SU-DHL-6 (cell line): ENCODE results near the gene BMPR1B.

Experiments
- H2AFZ ChIP-seq: fragments of 200-600 bp; sonication (generic); 2 replicates; pipeline ENCODE4 v1.6.1; 2014; ENCODE audit warnings: low read depth, mild to moderate bottlenecking, moderate library complexity, mixed read lengths, antibody characterized with exemption, low read length; ENCODE audit not compliant: severe bottlenecking
- H3F3A ChIP-seq: fragments of 200-600 bp; shearing (Covaris generic); 2 replicates; pipeline ENCODE4 v1.6.0; 2016; ENCODE audit warnings: antibody characterized with exemption, mild to moderate bottlenecking; ENCODE audit not compliant: insufficient read depth
- H3K27ac ChIP-seq: fragments of 200-600 bp; sonication (generic); 2 replicates; pipeline ENCODE4 v1.5.1; 2016; ENCODE audit warnings: low read depth, mild to moderate bottlenecking, low read length, moderate library complexity, mixed read lengths
- H3K27me3 ChIP-seq: fragments of 200-600 bp; sonication (generic), shearing (Covaris generic); 2 replicates; pipeline ENCODE4 v1.6.0; 2014; ENCODE audit warnings: mild to moderate bottlenecking, low read length
- H3K36me3 ChIP-seq: fragments of 200-600 bp; sonication (generic); 2 replicates; pipeline ENCODE4 v1.6.1; 2014; ENCODE audit warnings: mild to moderate bottlenecking, low read length, mixed read lengths
- H3K4me2 ChIP-seq: fragments of 300-600, 200-600 bp; shearing (Covaris generic), sonication (generic); 2 replicates; pipeline ENCODE4 v1.6.0; 2014; ENCODE audit warnings: low read length, low read depth, mild to moderate bottlenecking; ENCODE audit not compliant: poor library complexity, severe bottlenecking
- H3K4me3 ChIP-seq: fragments of 200-600 bp; sonication (generic); 2 replicates; pipeline ENCODE4 v1.5.1; 2014; ENCODE audit warnings: antibody characterized with exemption, low read length, mild to moderate bottlenecking, mixed read lengths; ENCODE audit not compliant: insufficient read depth, poor library complexity, severe bottlenecking
- H3K79me2 ChIP-seq: fragments of 200-600 bp; sonication (generic); 2 replicates; pipeline ENCODE4 v1.6.1; 2014; ENCODE audit warnings: mild to moderate bottlenecking, low read length, moderate library complexity; ENCODE audit not compliant: insufficient read depth
- H3K9ac ChIP-seq: fragments of 200-600 bp; sonication (generic); 2 replicates; pipeline ENCODE4 v1.7.0; 2014; ENCODE audit warnings: mild to moderate bottlenecking, low read length
- H3K9me2 ChIP-seq: fragments of 200-600 bp; sonication (generic); replicated peaks from 2 replicates; pipeline ENCODE4 v1.6.1; 2014; ENCODE audit warnings: low read length; ENCODE audit not compliant: insufficient read depth
- H3K9me3 ChIP-seq: fragments of 200-600 bp; sonication (generic); 2 replicates; pipeline ENCODE4 v1.6.1; 2014; ENCODE audit warnings: low read length, mixed read lengths; ENCODE audit not compliant: insufficient read depth
- H4K20me1 ChIP-seq: fragments of 200-600 bp; sonication (generic); 2 replicates; pipeline ENCODE4 v1.6.1; 2014; ENCODE audit warnings: low read depth, mild to moderate bottlenecking, antibody characterized with exemption, low read length, moderate library complexity, mixed read lengths
- CTCF ChIP-seq: fragments of 200-600 bp; sonication (generic); IDR thresholded peaks from one replicate; pipeline ENCODE4 v1.5.1; 2017; ENCODE audit warnings: antibody characterized with exemption, mild to moderate bottlenecking, low read length, moderate library complexity; ENCODE audit not compliant: insufficient read depth, poor library complexity, severe bottlenecking
- EZH2phosphoT487 ChIP-seq: fragments of 200-600 bp; sonication (generic), shearing (Covaris generic); conservative IDR thresholded peaks from 2 replicates; pipeline ENCODE4 v1.6.1; 2018; ENCODE audit warnings: mild to moderate bottlenecking, antibody characterized with exemption, low read length, moderate library complexity, mixed read lengths

Gene BMPR1B

GRCh38 chr4:95095348-95095974, 337.7 kb downstream of the BMPR1B start:
- no peak overlapping the region for H3K9ac ChIP-seq
- H2AFZ ChIP-seq, result no peak overlapping the region
- no peaks in the 10 kb centered on the region for H4K20me1 ChIP-seq
- H3F3A ChIP-seq, result no peaks in the 10 kb centered on the region
- H3K4me3 ChIP-seq, result no peak overlapping the region
- no peaks in the 10 kb centered on the region for H3K9me3 ChIP-seq
- no peaks in the 10 kb centered on the region for H3K27me3 ChIP-seq
- no peaks in the 10 kb centered on the region for H3K79me2 ChIP-seq
- no peaks in the 10 kb centered on the region for H3K36me3 ChIP-seq
- no peak overlapping the region for H3K4me2 ChIP-seq
- H3K27ac ChIP-seq, result no peak overlapping the region
- no peak for TF ChIP-seq EZH2phosphoT487
- no peak for TF ChIP-seq CTCF
- no peaks in the 10 kb centered on the region for H3K9me2 ChIP-seq

GRCh38 chr4:95102162-95102790, 344.5 kb downstream of the BMPR1B start:
- Histone ChIP-seq H2AFZ (no peak overlapping the region), H3K36me3 (no peaks in the 10 kb centered on the region), H3K9me2 (no peaks in the 10 kb centered on the region), H3K4me3 (no peak overlapping the region), H3K9me3 (no peaks in the 10 kb centered on the region), H3K9ac (no peak overlapping the region), H3F3A (no peaks in the 10 kb centered on the region), H3K27me3 (no peaks in the 10 kb centered on the region), H4K20me1 (no peaks in the 10 kb centered on the region), H3K27ac (no peak overlapping the region), H3K79me2 (no peaks in the 10 kb centered on the region), H3K4me2 (no peak overlapping the region)
- TF ChIP-seq CTCF (no peak), EZH2phosphoT487 (no peak)

GRCh38 chr4:95105112-95105511, 347.4 kb downstream of the BMPR1B start:
- no peak overlapping the region for H3K27ac ChIP-seq
- no peaks in the 10 kb centered on the region for H3K27me3 ChIP-seq
- no peak overlapping the region for H3K4me3 ChIP-seq
- H3K9ac ChIP-seq, result no peak overlapping the region
- H3K36me3 ChIP-seq, result no peaks in the 10 kb centered on the region
- H4K20me1 ChIP-seq, result no peaks in the 10 kb centered on the region
- H3F3A ChIP-seq, result no peaks in the 10 kb centered on the region
- H3K79me2 ChIP-seq, result no peaks in the 10 kb centered on the region
- TF ChIP-seq CTCF (no peak), EZH2phosphoT487 (no peak)
- H3K4me2 ChIP-seq, result no peak overlapping the region
- no peaks in the 10 kb centered on the region for H3K9me3 ChIP-seq
- H2AFZ ChIP-seq, result no peak overlapping the region
- no peaks in the 10 kb centered on the region for H3K9me2 ChIP-seq
